OCI-LY1 (cell line): Measurements from ENCODE around the gene ARHGEF11.

Experiments
- H2AFZ ChIP-seq: fragments of 200-600 bp; sonication (generic), shearing (Covaris generic); 2 replicates; pipeline ENCODE4 v1.6.0; 2014; ENCODE audit warnings: antibody characterized with exemption, mild to moderate bottlenecking, low read length
- H3F3A ChIP-seq: fragments of 200-600 bp; sonication (generic), shearing (Covaris generic); 2 replicates; pipeline ENCODE4 v1.6.0; 2014; ENCODE audit warnings: mild to moderate bottlenecking, antibody characterized with exemption, low read length, moderate library complexity; ENCODE audit not compliant: insufficient read depth
- H3K27ac ChIP-seq: fragments of 200-600 bp; sonication (generic); 2 replicates; pipeline ENCODE4 v1.5.1; 2014; ENCODE audit warnings: low read length, mixed run types, mild to moderate bottlenecking, low read depth; ENCODE audit not compliant: poor library complexity, severe bottlenecking
- H3K27me3 ChIP-seq: fragments of 200-600 bp; sonication (generic); 2 replicates; pipeline ENCODE4 v1.6.0; 2014; ENCODE audit warnings: antibody characterized with exemption, mild to moderate bottlenecking, low read length, moderate library complexity; ENCODE audit not compliant: insufficient read depth
- H3K36me3 ChIP-seq: fragments of 200-600 bp; sonication (generic); 2 replicates; pipeline ENCODE4 v1.6.1; 2014; ENCODE audit warnings: mild to moderate bottlenecking, antibody characterized with exemption, low read length, moderate library complexity, mixed read lengths; ENCODE audit not compliant: insufficient read depth
- H3K4me1 ChIP-seq: fragments of 200-600 bp; sonication (generic); 2 replicates; pipeline ENCODE4 v1.5.1; 2014; ENCODE audit warnings: mild to moderate bottlenecking, low read length, moderate library complexity; ENCODE audit not compliant: insufficient read depth, severe bottlenecking
- H3K4me2 ChIP-seq: fragments of 200-600 bp; sonication (generic), shearing (Covaris generic); 2 replicates; pipeline ENCODE4 v1.6.1; 2014; ENCODE audit warnings: low read length
- H3K4me3 ChIP-seq: fragments of 200-600 bp; sonication (generic); 2 replicates; pipeline ENCODE4 v1.5.1; 2014; ENCODE audit warnings: low read length, low read depth, mild to moderate bottlenecking, mixed read lengths; ENCODE audit not compliant: poor library complexity, severe bottlenecking
- H3K79me2 ChIP-seq: fragments of 200-600 bp; shearing (Covaris generic); 2 replicates; pipeline ENCODE4 v1.6.1; 2016; ENCODE audit warnings: mixed run types, low read length, mixed read lengths; ENCODE audit not compliant: insufficient read depth
- H3K9ac ChIP-seq: fragments of 200-600 bp; sonication (generic), shearing (Covaris generic); 2 replicates; pipeline ENCODE4 v1.6.1; 2014; ENCODE audit warnings: mild to moderate bottlenecking, low read length, mixed read lengths
- H3K9me2 ChIP-seq: fragments of 200-600 bp; sonication (generic), shearing (Covaris generic); 2 replicates; pipeline ENCODE4 v1.6.1; 2014; ENCODE audit warnings: low read depth, mild to moderate bottlenecking, low read length, mixed read lengths
- H3K9me3 ChIP-seq: fragments of 200-600 bp; shearing (Covaris generic); 2 replicates; pipeline ENCODE4 v1.6.1; 2014; ENCODE audit warnings: low read length, mixed read lengths
- H4K20me1 ChIP-seq: fragments of 200-600 bp; sonication (generic), shearing (Covaris generic); 2 replicates; pipeline ENCODE4 v1.6.0; 2016; ENCODE audit warnings: mild to moderate bottlenecking, low read length; ENCODE audit not compliant: insufficient read depth
- CTCF ChIP-seq: fragments of 200-600 bp; sonication (generic), shearing (Covaris generic); IDR thresholded peaks from 2 replicates; pipeline ENCODE4 v1.5.1; 2017; ENCODE audit warnings: mild to moderate bottlenecking, antibody characterized with exemption, low read length, moderate library complexity, mixed read lengths
- EZH2 ChIP-seq: fragments of 200-600 bp; sonication (generic), shearing (Covaris generic); IDR thresholded peaks from 2 replicates; pipeline ENCODE4 v1.8.0; 2017; ENCODE audit warnings: borderline replicate concordance, mixed run types, mild to moderate bottlenecking, antibody characterized with exemption, low read length, moderate library complexity, mixed read lengths

ARHGEF11 gene

GRCh38 chr1:156912861-156913808 lies 132.4 kb downstream of the ARHGEF11 start:
- Histone ChIP-seq H3K36me3 (no peaks in the 10 kb centered on the region), H3K9ac (no peak overlapping the region), H3K9me3 (no peaks in the 10 kb centered on the region), H3K9me2 (no peaks in the 10 kb centered on the region), H3K27me3 (no peaks in the 10 kb centered on the region), H3K4me1 (no peaks in the 10 kb centered on the region), H3F3A (no peaks in the 10 kb centered on the region), H3K4me2 (no peak overlapping the region), H3K27ac (no peak overlapping the region), H2AFZ (no peak overlapping the region), H4K20me1 (no peaks in the 10 kb centered on the region), H3K79me2 (no peaks in the 10 kb centered on the region), H3K4me3 (no peak overlapping the region)
- TF ChIP-seq EZH2 = no peak
- no peak for TF ChIP-seq CTCF

GRCh38 chr1:156912310-156912709 lies 133.2 kb downstream of the ARHGEF11 start:
- Histone ChIP-seq H3K9me2 (no peaks in the 10 kb centered on the region), H3K4me2 (no peak overlapping the region), H3K27me3 (no peaks in the 10 kb centered on the region), H4K20me1 (no peaks in the 10 kb centered on the region), H3F3A (no peaks in the 10 kb centered on the region), H3K9me3 (no peaks in the 10 kb centered on the region), H3K4me1 (no peaks in the 10 kb centered on the region), H3K79me2 (no peaks in the 10 kb centered on the region), H3K9ac (no peak overlapping the region), H3K27ac (no peak overlapping the region), H3K36me3 (no peaks in the 10 kb centered on the region), H2AFZ (no peak overlapping the region), H3K4me3 (no peak overlapping the region)
- TF ChIP-seq CTCF (no peak), EZH2 (no peak)

- H3K9ac ChIP-seq = no peak overlapping the region
- TF ChIP-seq CTCF (no peak), EZH2 (no peak)
- H3K9me2 ChIP-seq = no peaks in the 10 kb centered on the region
- no peak overlapping the region for H2AFZ ChIP-seq
- H4K20me1 ChIP-seq = no peaks in the 10 kb centered on the region
- no peaks in the 10 kb centered on the region for H3K79me2 ChIP-seq
- no peaks in the 10 kb centered on the region for H3K9me3 ChIP-seq
- H3F3A ChIP-seq = no peaks in the 10 kb centered on the region
- H3K4me3 ChIP-seq = no peak overlapping the region
- H3K4me2 ChIP-seq = no peak overlapping the region
- H3K4me1 ChIP-seq = no peaks in the 10 kb centered on the region
- no peaks in the 10 kb centered on the region for H3K36me3 ChIP-seq
- no peak overlapping the region for H3K27ac ChIP-seq
- no peaks in the 10 kb centered on the region for H3K27me3 ChIP-seq
Observed at GRCh38 chr1:156911577-156912298, 133.8 kb downstream of the ARHGEF11 start.
